ENCODE data around the gene EID2. TPM values are rescaled to one million over a fixed set of nuclear protein-coding genes. Genes with fewer than 3 reads are reported as not detected.

EID2 gene
- total and polyA plus RNA-seq, 2 of the 13 experiments (the other 11 are each of a cell fraction or from before 2014, with no cell fraction given): 3.7 to 14.1 TPM

DNA sequence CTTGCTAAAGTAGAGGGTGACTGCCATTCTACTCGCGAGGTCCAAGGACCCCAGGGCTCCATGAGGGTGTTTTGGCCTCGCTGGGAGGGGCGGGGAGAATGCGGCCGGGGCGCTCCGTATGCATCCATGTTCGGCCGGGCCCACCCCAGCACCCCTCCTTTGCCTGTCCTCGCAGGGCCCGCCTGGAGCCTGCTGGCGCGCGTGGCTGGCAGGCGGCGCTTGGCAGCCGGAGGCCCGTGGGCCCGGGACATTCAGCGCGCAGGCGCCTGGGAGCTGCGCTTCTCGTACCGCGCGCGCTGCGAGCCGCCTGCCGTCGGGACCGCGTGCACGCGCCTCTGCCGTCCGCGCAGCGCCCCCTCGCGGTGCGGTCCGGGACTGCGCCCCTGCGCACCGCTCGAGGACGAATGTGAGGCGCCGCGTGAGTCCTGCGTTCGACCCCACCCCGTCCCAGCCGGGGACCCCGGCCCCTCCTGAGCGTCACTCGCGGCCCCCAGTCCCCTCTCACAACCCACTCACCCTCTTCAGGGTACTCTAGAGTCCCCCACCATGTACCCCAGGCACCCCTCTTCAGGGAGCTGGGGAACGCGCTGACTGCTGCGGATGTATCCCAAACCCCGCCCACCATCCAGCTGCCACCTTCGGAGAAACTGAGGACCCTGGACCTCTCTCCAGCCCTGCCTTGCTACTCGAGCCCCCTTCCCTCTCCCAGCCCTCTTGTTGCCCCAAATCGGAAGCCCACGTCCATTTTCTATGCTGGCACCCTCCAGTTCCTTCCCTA is 37.1 kb downstream of the EID2 start (continued):
- TF ChIP-seq, protein P1, sequence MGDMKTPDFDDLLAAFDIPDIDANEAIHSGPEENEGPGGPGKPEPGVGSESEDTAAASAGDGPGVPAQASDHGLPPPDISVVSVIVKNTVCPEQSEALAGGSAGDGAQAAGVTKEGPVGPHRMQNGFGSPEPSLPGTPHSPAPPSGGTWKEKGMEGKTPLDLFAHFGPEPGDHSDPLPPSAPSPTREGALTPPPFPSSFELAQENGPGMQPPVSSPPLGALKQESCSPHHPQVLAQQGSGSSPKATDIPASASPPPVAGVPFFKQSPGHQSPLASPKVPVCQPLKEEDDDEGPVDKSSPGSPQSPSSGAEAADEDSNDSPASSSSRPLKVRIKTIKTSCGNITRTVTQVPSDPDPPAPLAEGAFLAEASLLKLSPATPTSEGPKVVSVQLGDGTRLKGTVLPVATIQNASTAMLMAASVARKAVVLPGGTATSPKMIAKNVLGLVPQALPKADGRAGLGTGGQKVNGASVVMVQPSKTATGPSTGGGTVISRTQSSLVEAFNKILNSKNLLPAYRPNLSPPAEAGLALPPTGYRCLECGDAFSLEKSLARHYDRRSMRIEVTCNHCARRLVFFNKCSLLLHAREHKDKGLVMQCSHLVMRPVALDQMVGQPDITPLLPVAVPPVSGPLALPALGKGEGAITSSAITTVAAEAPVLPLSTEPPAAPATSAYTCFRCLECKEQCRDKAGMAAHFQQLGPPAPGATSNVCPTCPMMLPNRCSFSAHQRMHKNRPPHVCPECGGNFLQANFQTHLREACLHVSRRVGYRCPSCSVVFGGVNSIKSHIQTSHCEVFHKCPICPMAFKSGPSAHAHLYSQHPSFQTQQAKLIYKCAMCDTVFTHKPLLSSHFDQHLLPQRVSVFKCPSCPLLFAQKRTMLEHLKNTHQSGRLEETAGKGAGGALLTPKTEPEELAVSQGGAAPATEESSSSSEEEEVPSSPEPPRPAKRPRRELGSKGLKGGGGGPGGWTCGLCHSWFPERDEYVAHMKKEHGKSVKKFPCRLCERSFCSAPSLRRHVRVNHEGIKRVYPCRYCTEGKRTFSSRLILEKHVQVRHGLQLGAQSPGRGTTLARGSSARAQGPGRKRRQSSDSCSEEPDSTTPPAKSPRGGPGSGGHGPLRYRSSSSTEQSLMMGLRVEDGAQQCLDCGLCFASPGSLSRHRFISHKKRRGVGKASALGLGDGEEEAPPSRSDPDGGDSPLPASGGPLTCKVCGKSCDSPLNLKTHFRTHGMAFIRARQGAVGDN (CRISPR knock-in tag; IDR thresholded peaks at IDR 0.05): peak; percentile 99
- peak; percentile 99 for TF ChIP-seq ZSCAN20 (CRISPR knock-in tag; IDR thresholded peaks at IDR 0.05; ENCODE audit: borderline replicate concordance)
- peak; percentile 43; the same call in 1 of the 2 replicates for TF ChIP-seq HDAC2 (CRISPR knock-in tag; IDR thresholded peaks at IDR 0.05)
- TF ChIP-seq, protein P2, sequence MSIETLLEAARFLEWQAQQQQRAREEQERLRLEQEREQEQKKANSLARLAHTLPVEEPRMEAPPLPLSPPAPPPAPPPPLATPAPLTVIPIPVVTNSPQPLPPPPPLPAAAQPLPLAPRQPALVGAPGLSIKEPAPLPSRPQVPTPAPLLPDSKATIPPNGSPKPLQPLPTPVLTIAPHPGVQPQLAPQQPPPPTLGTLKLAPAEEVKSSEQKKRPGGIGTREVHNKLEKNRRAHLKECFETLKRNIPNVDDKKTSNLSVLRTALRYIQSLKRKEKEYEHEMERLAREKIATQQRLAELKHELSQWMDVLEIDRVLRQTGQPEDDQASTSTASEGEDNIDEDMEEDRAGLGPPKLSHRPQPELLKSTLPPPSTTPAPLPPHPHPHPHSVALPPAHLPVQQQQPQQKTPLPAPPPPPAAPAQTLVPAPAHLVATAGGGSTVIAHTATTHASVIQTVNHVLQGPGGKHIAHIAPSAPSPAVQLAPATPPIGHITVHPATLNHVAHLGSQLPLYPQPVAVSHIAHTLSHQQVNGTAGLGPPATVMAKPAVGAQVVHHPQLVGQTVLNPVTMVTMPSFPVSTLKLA (IDR thresholded peaks at IDR 0.05): no peak
- peak; percentile 94 for TF ChIP-seq ZNF678 (CRISPR knock-in tag; IDR thresholded peaks at IDR 0.05)
- TF ChIP-seq ZNF136 (CRISPR knock-in tag; IDR thresholded peaks at IDR 0.05; ENCODE audit: low read depth): 0 out of 2 replicates have a peak, but pooled peaks have one; percentile 32
- no peak; the same call in 1 of the 2 replicates for TF ChIP-seq EED (CRISPR knock-in tag; IDR thresholded peaks at IDR 0.05)
- 0 out of 2 replicates have a peak, but pooled peaks have one; percentile 55 for TF ChIP-seq DMTF1 (CRISPR knock-in tag; IDR thresholded peaks at IDR 0.05)
- TF ChIP-seq SIX4 (CRISPR knock-in tag; IDR thresholded peaks at IDR 0.05): peak; percentile 32; the same call in 1 of the 2 replicates
- no peak for TF ChIP-seq NFE2 (CRISPR knock-in tag; IDR thresholded peaks at IDR 0.05)
- peak; percentile 92 for TF ChIP-seq JUN (CRISPR knock-in tag; IDR thresholded peaks at IDR 0.05)
- peak; percentile 46; the same call in 1 of the 2 replicates for TF ChIP-seq ZNF44 (CRISPR knock-in tag; IDR thresholded peaks at IDR 0.05)
- TF ChIP-seq RFX1 (IDR thresholded peaks at IDR 0.05): no peak
- TF ChIP-seq POGZ (CRISPR knock-in tag; IDR thresholded peaks at IDR 0.05): no peak
- no peak for TF ChIP-seq IKZF1 (IDR thresholded peaks at IDR 0.05)
- peak; percentile 51; the same call in 1 of the 2 replicates for TF ChIP-seq ZNF614 (CRISPR knock-in tag; IDR thresholded peaks at IDR 0.05; ENCODE audit: borderline replicate concordance)
- TF ChIP-seq SCMH1 (CRISPR knock-in tag; IDR thresholded peaks at IDR 0.05; ENCODE audit: borderline replicate concordance): no peak
- no peak for TF ChIP-seq CBX2 (IDR thresholded peaks at IDR 0.05; ENCODE audit: low read depth, low read length)
- TF ChIP-seq CBX2 (CRISPR knock-in tag; IDR thresholded peaks at IDR 0.05; ENCODE audit: low read depth): no peak
- no peak for TF ChIP-seq NONO (IDR thresholded peaks at IDR 0.05)
- peak; percentile 73; the same call in 1 of the 2 replicates for TF ChIP-seq NONO (CRISPR knock-in tag; conservative IDR thresholded peaks at IDR 0.05)
- no peak for TF ChIP-seq CREM (IDR thresholded peaks at IDR 0.05)
- TF ChIP-seq CREM (CRISPR knock-in tag; IDR thresholded peaks at IDR 0.05): no peak
- 0 out of 2 replicates have a peak, but pooled peaks have one; percentile 34 for TF ChIP-seq JUND (CRISPR knock-in tag; IDR thresholded peaks at IDR 0.05)
- no peak for TF ChIP-seq TRIM24 (CRISPR knock-in tag; IDR thresholded peaks at IDR 0.05)

All from HepG2 (cell line).